ENCODE measurements around the gene C16orf78.
"Not testable (repeated sequence)": the region's sequence is repeated elsewhere in the genome, so short reads cannot be mapped to it uniquely, and the experiment has no call there.

Gene C16orf78

GRCh38 chr16:49350265-49351095 is 23.1 kb upstream of the C16orf78 start:
- peak; percentile 21 for DNase-seq

GRCh38 chr16:49351096-49351487 is 22.5 kb upstream of the C16orf78 start:
- no peak for DNase-seq

DNA sequence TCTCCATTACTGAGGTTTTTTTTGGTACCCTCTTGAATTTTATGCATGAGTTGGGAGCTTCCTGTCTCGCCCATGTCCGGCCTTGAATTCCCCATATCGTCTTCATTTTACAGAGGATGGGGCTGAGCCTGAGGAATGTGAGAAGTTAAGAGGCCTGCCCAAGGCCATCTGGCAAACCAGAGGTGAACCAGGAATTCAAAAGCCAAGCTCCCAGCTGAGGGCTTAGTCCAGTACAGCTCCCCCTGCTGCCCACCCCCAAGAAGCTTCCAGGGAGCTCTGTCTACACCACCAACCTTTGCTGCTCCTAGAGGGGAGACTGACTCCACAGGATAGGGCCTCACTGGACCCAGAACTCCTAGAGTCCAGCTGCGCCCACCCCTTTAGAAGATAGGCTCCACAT is 20.7 kb upstream of the C16orf78 start:
- DNase-seq = no peak

DNA sequence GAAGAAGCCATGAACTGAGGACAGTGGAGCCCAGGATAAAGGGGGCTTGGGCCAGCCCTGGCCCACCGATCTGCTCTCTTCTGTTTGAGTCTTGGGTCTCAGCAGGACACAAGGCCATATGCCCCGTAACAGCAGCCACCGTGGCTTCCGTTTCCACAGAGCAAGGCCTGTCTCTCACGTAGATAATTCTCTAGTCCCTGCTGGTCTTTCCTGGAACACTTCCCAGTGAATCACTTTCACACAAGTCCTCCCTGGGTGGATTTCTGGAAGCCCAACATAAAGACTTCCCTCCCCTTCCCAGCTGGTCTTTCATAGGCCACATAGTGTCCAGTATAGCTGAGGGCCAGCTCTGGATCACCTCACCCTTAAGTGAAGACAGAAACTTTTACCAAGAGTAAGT is 19.9 kb upstream of the C16orf78 start:
- DNase-seq = no peak

DNA sequence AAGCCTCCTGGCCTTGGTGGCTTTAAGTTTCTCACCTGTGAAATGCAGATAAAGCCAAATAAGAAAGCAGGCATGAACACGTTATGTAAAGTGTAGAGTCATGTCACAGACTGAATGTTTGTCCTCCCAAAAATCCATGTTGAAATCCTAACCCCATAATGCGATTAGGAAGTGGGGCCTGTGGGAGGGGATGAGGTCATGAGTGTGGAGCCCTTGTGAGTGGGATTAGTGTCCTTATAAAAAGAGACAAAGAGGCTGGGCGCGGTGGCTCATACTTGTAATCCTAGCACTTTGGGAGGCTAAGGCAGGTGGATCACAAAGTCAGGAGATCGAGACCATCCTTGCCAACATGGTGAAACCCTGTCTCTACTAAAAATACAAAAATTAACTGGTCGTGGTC is 19.5 kb upstream of the C16orf78 start:
- no peak for DNase-seq

DNA sequence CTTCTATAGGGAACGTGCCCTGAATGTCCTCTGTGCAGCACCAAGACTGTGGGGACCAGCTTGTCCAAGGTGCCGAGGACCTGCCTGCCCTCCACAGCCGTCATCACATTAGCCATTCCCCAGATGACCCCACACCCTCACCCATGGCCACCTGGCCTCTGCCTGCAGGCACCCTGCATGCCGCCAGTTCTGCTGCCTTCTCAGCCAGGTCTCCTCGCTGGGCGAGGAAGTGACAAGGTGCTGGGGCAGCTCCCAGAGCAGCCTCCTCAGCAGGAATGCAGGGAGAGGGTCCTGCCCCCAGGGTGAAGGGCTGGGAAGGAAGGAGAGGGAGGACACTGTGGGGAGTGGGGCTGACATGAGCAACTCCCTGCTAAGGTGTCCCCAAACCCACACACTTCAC is 18.6 kb upstream of the C16orf78 start:
- no peak for DNase-seq

GRCh38 chr16:49355933-49356665 is 17.5 kb upstream of the C16orf78 start:
- no peak for DNase-seq

- DNase-seq = no peak
Observed at GRCh38 chr16:49356728-49357488, 16.7 kb upstream of the C16orf78 start.

- DNase-seq = no peak
Observed at GRCh38 chr16:49359591-49359990, 14.0 kb upstream of the C16orf78 start.

- not testable (repeated sequence) for DNase-seq
Observed at GRCh38 chr16:49361731-49362130, 11.9 kb upstream of the C16orf78 start.

- DNase-seq = no peak
Observed at GRCh38 chr16:49362230-49362629, 11.4 kb upstream of the C16orf78 start.

DNA sequence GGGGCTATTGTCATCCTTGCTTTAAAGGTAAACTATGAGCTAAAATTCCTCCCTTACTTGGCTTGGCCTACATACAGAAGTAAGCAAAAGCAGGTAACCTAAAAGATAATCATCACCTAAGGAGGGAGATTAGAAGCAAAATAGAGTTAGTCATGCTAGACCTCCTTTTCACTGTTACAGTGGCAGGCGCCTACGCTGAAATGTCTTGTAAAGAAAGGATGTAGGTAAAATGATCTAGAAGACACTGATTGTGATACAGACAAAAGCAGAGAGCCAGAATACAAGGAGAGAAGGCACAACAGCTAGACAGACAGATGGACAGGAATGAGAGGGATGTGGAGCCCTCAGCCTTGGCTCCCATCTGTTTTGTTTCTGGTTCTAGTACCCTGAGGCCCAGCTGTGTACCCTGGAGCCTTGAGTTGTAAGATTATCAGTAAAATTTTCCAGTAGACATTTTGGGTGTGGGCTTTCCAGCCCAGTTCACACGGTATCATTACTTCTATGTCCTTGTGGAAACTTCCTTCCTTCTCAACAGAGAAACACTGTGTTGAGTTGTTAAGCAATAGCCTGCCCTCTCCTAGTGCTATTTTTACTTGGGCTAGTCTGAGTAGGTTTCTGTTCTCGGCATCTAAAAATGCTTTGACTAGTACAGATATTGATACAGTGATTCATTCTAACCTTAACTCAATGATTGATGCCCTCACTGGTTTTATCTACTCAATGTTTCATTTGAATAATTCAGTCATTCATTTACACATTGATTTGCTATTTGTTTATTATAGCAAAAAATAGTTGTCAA is 7.7 kb upstream of the C16orf78 start:
- DNase-seq = no peak

DNA sequence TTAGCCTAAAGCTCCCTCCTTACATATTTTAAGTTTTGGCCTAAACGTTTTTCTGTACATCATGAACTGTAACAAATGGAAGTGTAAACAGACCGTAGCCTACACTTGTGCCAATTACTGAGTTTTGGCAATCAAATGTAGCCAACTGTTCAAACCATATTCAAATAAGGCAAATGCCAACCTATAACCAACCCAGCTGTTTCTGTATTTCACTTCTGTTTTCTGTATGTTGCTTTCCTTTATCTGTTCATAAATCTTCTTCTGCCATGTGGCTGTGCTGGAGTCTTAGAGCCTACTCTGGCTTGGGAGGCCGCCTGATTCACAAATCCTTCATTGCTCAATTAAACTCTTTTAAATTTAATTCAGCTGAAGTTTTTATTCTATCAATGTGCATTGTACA is 6.9 kb upstream of the C16orf78 start:
- DNase-seq = no peak

GRCh38 chr16:49369651-49370611 is 3.7 kb upstream of the C16orf78 start:
- DNase-seq = no peak

DNA sequence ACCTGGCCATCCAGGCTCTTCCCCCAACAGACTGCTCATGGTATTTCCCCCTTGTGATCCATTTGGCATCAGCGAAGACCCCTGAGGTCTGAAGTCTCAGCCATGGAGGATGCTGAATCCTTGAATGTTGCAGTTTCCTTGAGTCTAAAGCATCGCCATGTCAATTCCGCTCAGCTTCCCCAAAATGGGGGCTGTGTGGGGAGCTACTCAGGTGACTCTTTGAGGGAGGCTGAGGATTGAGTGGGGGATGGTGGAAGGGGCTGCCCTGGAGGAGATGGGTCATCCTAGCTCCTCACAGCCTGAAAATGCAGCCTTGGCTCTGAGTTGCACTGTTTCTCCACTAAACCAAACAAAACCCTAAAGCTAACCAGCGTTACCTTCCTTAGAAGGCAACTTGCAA is 2.6 kb downstream of the C16orf78 start:
- DNase-seq = no peak

GRCh38 chr16:49377196-49377755 is 3.7 kb downstream of the C16orf78 start:
- no peak for DNase-seq

- no peak for DNase-seq
Observed at GRCh38 chr16:49378238-49378637, 4.6 kb downstream of the C16orf78 start.

GRCh38 chr16:49378816-49379215 is 5.2 kb downstream of the C16orf78 start:
- DNase-seq = no peak

DNA sequence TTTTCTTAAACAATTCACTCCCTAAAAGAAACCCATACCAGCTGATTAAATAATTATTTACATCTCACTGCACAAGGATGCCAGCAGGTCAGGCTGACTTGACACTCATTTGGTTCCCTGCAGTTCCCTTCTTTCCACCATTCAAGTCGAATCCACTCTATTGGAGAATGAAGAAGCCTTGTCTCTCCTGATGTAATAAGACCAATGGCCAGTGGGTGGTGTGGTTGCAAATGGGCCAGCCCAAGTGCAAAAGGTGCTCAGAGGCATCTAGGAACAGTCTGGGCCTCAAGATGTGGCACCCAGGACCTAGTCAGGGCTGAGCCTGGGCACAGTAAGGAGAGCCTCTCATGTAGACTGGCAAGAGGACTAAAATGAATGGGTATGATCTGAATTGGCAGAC is 9.3 kb downstream of the C16orf78 start:
- no peak for DNase-seq

- no peak for DNase-seq
Observed at GRCh38 chr16:49395021-49395420, 21.4 kb downstream of the C16orf78 start.

GRCh38 chr16:49396206-49396720 is 22.7 kb downstream of the C16orf78 start:
- DNase-seq = no peak
